Daoy (cell line): ENCODE data around the gene CENPN. TPM values are rescaled to one million over a fixed set of nuclear protein-coding genes. Genes with fewer than 3 reads are reported as not detected.

ENCODE experiments used
- DNase-seq: peaks from one replicate; pipeline ENCODE4 v3.0.0-alpha.2; 2015; ENCODE audit warnings: low read depth
- total RNA-seq: library from RNA; depleted of rRNA; stranded (reverse); fragments of >200 nt; shearing (Covaris generic); gene quantifications from 2 replicates; pipeline ENCODE4 v1.2.3, GENCODE V29; 2014; rRNA removed

Gene CENPN
- total RNA-seq, 1 experiment from 2014 or later: 103 TPM

DNA sequence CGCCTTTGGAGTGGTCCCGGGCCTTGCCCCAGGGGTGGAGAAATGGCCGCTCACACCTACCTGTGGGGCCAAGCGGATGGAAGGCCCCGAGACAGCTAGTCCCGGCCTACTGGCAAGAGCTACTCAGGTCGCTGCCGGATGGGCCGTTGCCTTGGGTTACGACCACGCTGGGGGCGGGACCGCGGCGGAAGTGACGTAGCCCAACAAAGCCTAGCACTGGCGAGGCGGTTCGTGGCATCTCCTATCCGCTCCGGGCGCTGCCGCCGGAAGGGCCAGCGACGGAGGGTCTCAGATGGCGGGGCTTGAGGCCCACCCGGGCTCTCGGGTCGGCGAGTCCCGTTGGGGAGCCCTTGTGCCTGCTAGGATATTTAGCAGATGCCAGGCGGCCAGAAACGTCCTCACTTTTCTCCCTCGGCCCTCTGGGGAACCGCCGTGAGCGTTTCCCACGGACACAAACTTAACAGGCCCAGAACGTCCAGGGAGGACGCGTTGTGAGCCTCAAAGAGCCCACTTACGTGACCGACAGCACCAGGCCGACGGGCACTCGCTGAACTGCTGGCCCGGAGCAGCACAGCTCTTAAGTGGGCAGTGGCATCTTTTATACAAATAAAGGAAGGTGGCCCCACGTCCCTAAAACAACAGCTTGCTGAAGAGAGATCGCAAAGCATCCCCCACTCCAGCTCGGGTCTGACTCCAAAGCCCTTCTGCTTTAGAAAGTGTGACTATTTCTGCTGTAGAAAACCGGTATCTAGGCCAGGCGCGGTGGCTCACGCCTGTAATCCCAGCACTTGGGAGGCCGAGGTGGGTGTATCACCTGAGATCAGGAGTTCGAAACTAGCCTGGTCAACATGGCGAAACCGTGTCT, 70.3 kb downstream of the CENPN start, which contains the start of gene C16orf46:
Gene C16orf46 (minus strand): TSS at position 163 of the 865 bp plus-strand sequence. CDS start 13,283 bp downstream, outside the sequence.
- DNase-seq: peak; percentile 97

DNA sequence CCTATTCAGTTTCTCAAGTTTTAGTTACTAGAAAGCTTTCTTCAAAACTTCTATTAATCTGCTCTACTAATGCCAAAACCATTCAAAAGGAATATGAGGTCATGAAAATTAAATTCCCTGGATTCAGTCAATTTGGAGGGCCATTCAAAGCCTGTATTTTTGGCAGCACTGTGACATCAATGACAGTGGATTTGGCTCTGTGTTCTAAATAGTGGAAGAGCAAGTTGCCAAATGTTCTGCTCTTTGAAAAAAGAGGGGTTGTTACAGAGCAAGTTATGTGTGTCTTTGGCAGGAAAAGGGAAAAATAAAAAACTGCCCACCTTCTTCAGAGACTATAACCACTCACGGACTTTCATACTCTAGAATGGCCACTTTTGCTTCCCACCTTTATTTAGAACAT, 73.2 kb downstream of the CENPN start:
- DNase-seq: no peak

DNA sequence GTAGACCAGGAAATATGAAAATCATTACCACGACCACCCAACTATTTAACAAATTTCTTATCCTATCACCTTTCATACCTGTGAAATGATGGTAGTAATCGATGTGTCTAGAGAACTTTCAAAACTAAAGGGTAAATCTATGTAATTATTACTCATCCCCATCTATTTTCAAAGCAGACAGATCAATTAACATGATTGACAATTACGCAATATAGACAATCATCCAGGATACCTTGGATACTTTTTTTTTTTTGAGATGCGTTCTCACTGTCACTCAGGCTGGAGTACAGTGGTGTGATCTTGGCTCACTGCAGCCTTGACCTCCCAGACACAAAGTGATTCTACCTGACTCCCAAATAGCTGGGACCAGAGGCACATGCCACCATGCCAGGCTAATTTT, 74.0 kb downstream of the CENPN start:
- no peak for DNase-seq

Other genes starting within 250 kb of the CENPN start
- 4.1 and 5.0 TPM in 2 replicates for gene CDYL2, start 202.6 kb upstream of the CENPN start, total RNA-seq
- 144 and 148 TPM in 2 replicates for gene CMC2, start 329 bp upstream of the CENPN start, total RNA-seq
- 23.9 and 25.6 TPM in 2 replicates for gene ATMIN, start 28.6 kb downstream of the CENPN start, total RNA-seq
- gene C16orf46, start 70.0 kb downstream of the CENPN start, total RNA-seq: 0.09 and 0.29 TPM in 2 replicates
- gene GCSH, start 89.2 kb downstream of the CENPN start, total RNA-seq: 32.1 and 38.2 TPM in 2 replicates
- not detected in 2 replicates for gene BCO1, start 231.5 kb downstream of the CENPN start, total RNA-seq